ENCODE results near the gene PCDHGA7. TPM values are rescaled to one million over a fixed set of nuclear protein-coding genes. Genes with fewer than 3 reads are reported as not detected.

The PCDHGA7 gene
- total RNA-seq, 2 donors from 2014 or later: 0.12 TPM; not detected in 1

- Mint-ChIP-seq H3K27ac (no peak overlapping the region), H3K4me1 (ENCODE audit: low read depth) (peaks cover 6% of the 10 kb centered on the region), H3K27me3 (ENCODE audit: low read depth) (peaks cover 81% of the 10 kb centered on the region), H3K9me3 (peaks cover 8% of the 10 kb centered on the region in 2 donors), H3K4me3 (peak overlapping the region in 1 of 2 donors; percentile 65), H3K36me3 (ENCODE audit: insufficient read depth in 2 of 2) (peaks cover 12 to 16% of the 10 kb centered on the region in 2 donors)
- no peak for ATAC-seq (replicated peaks in 1 of 2)
- DNase-seq: no peak
These were observed 26.9 kb upstream of the PCDHGA7 start for GRCh38 chr5:141355641-141356040.

- ATAC-seq (replicated peaks in 1 of 2): no peak
- Mint-ChIP-seq H3K27me3 (ENCODE audit: low read depth) (peaks cover 82% of the 10 kb centered on the region), H3K4me3 (no peak overlapping the region), H3K36me3 (ENCODE audit: insufficient read depth in 2 of 2) (peaks cover 17 to 21% of the 10 kb centered on the region in 2 donors), H3K9me3 (peaks cover 8 to 11% of the 10 kb centered on the region in 2 donors), H3K27ac (no peak overlapping the region), H3K4me1 (ENCODE audit: low read depth) (peaks cover 6% of the 10 kb centered on the region)
- DNase-seq: no peak
These were observed 26.4 kb upstream of the PCDHGA7 start for GRCh38 chr5:141356133-141356532.

GRCh38 chr5:141356950-141357349 is 25.6 kb upstream of the PCDHGA7 start:
- Mint-ChIP-seq H3K27ac (no peak overlapping the region), H3K9me3 (peaks cover 8 to 12% of the 10 kb centered on the region in 2 donors), H3K4me3 (no peak overlapping the region), H3K36me3 (ENCODE audit: insufficient read depth in 2 of 2) (peaks cover 22 to 24% of the 10 kb centered on the region in 2 donors), H3K4me1 (ENCODE audit: low read depth) (peaks cover 6% of the 10 kb centered on the region), H3K27me3 (ENCODE audit: low read depth) (peaks cover 89% of the 10 kb centered on the region)
- DNase-seq (no peak), ATAC-seq (replicated peaks in 1 of 2) (no peak)

- Mint-ChIP-seq H3K36me3 (ENCODE audit: insufficient read depth in 2 of 2) (peaks cover 30 to 33% of the 10 kb centered on the region in 2 donors), H3K4me3 (peak within 1 kb of the TSS; percentile 80 to 81), H3K4me1 (ENCODE audit: low read depth) (peaks cover 6% of the 10 kb centered on the region), H3K27ac (peak within 1 kb of the TSS; percentile 30), H3K9me3 (peaks cover 8 to 9% of the 10 kb centered on the region in 2 donors), H3K27me3 (ENCODE audit: low read depth) (peaks cover 92% of the 10 kb centered on the region)
- peak; percentile 37 to 42 for ATAC-seq (replicated peaks in 1 of 2)
- DNase-seq: no peak
These were observed 22.6 kb upstream of the PCDHGA7 start, which contains the start of gene PCDHGB2 for GRCh38 chr5:141359790-141360426. Gene PCDHGB2, plus strand, starts transcription at chr5:141359994. Its CDS starts 142 bp downstream, at chr5:141360136.

GRCh38 chr5:141360685-141361084 is 21.9 kb upstream of the PCDHGA7 start:
- Mint-ChIP-seq H3K36me3 (ENCODE audit: insufficient read depth in 2 of 2) (peaks cover 34 to 39% of the 10 kb centered on the region in 2 donors), H3K4me1 (ENCODE audit: low read depth) (peaks cover 9% of the 10 kb centered on the region), H3K9me3 (peaks cover 9 to 15% of the 10 kb centered on the region in 2 donors), H3K27ac (no peak overlapping the region), H3K4me3 (peak overlapping the region in 1 of 2 donors; percentile 17), H3K27me3 (ENCODE audit: low read depth) (peaks cover 92% of the 10 kb centered on the region)
- DNase-seq (no peak), ATAC-seq (replicated peaks in 1 of 2) (no peak)

GRCh38 chr5:141362719-141363118 is 19.8 kb upstream of the PCDHGA7 start:
- DNase-seq: no peak
- Mint-ChIP-seq H3K27me3 (ENCODE audit: low read depth) (peaks cover 86% of the 10 kb centered on the region), H3K36me3 (ENCODE audit: insufficient read depth in 2 of 2) (peaks cover 33 to 46% of the 10 kb centered on the region in 2 donors), H3K27ac (peak overlapping the region; percentile 11), H3K4me3 (no peak overlapping the region), H3K9me3 (peaks cover 9 to 15% of the 10 kb centered on the region in 2 donors), H3K4me1 (ENCODE audit: low read depth) (peaks cover 9% of the 10 kb centered on the region)
- ATAC-seq (replicated peaks in 1 of 2): no peak

- Mint-ChIP-seq H3K4me3 (no peak within 1 kb of the TSS), H3K27ac (peak within 1 kb of the TSS; percentile 83), H3K36me3 (ENCODE audit: insufficient read depth in 2 of 2) (peaks cover 33 to 44% of the 10 kb centered on the region in 2 donors), H3K9me3 (peaks cover 9 to 14% of the 10 kb centered on the region in 2 donors), H3K27me3 (ENCODE audit: low read depth) (peaks cover 89% of the 10 kb centered on the region), H3K4me1 (ENCODE audit: low read depth) (peaks cover 9% of the 10 kb centered on the region)
- ATAC-seq (replicated peaks in 1 of 2) (no peak), DNase-seq (no peak)
These were observed 18.4 kb upstream of the PCDHGA7 start, which contains the start of gene PCDHGA5 for GRCh38 chr5:141363952-141364660. Gene PCDHGA5, plus strand, starts transcription at chr5:141364162. Its CDS starts 169 bp downstream, at chr5:141364331.

- H3K27me3 Mint-ChIP-seq (ENCODE audit: low read depth): peaks cover 89% of the 10 kb centered on the region
- no peak overlapping the region for H3K4me3 Mint-ChIP-seq
- peaks cover 25 to 37% of the 10 kb centered on the region in 2 donors for H3K36me3 Mint-ChIP-seq (ENCODE audit: insufficient read depth in 2 of 2)
- peaks cover 15% of the 10 kb centered on the region for H3K4me1 Mint-ChIP-seq (ENCODE audit: low read depth)
- H3K9me3 Mint-ChIP-seq: peaks cover 9 to 12% of the 10 kb centered on the region in 2 donors
- ATAC-seq (replicated peaks in 1 of 2) (no peak), DNase-seq (no peak)
- no peak overlapping the region for H3K27ac Mint-ChIP-seq
These were observed 16.3 kb upstream of the PCDHGA7 start for GRCh38 chr5:141366016-141366896.

- peaks cover 90% of the 10 kb centered on the region for H3K27me3 Mint-ChIP-seq (ENCODE audit: low read depth)
- ATAC-seq (replicated peaks in 1 of 2): peak; percentile 63 to 81
- H3K27ac Mint-ChIP-seq: peak within 1 kb of the TSS; percentile 5
- H3K36me3 Mint-ChIP-seq (ENCODE audit: insufficient read depth in 2 of 2): peaks cover 15 to 33% of the 10 kb centered on the region in 2 donors
- H3K4me3 Mint-ChIP-seq: peak within 1 kb of the TSS; percentile 83 to 92
- H3K9me3 Mint-ChIP-seq: peaks cover 2 to 13% of the 10 kb centered on the region in 2 donors
- peak; percentile 41 to 46 for DNase-seq
- peaks cover 13% of the 10 kb centered on the region for H3K4me1 Mint-ChIP-seq (ENCODE audit: low read depth)
These were observed 12.3 kb upstream of the PCDHGA7 start, which contains the start of gene PCDHGB3 for GRCh38 chr5:141369994-141370848. Gene PCDHGB3, plus strand, starts transcription at chr5:141370242. Its CDS starts 153 bp downstream, at chr5:141370395.

- H3K27ac Mint-ChIP-seq: no peak overlapping the region
- no peak overlapping the region for H3K4me3 Mint-ChIP-seq
- H3K27me3 Mint-ChIP-seq (ENCODE audit: low read depth): peaks cover 80% of the 10 kb centered on the region
- H3K4me1 Mint-ChIP-seq (ENCODE audit: low read depth): peaks cover 12% of the 10 kb centered on the region
- H3K36me3 Mint-ChIP-seq (ENCODE audit: insufficient read depth in 2 of 2): peaks cover 13 to 32% of the 10 kb centered on the region in 2 donors
- H3K9me3 Mint-ChIP-seq: peaks cover 7 to 10% of the 10 kb centered on the region in 2 donors
- no peak for DNase-seq
- ATAC-seq (replicated peaks in 1 of 2): no peak
These were observed 10.7 kb upstream of the PCDHGA7 start for GRCh38 chr5:141371572-141372475.

GRCh38 chr5:141373673-141374317 is 8.7 kb upstream of the PCDHGA7 start, which contains the start of gene PCDHGA6:
Gene PCDHGA6, plus strand, starts transcription at chr5:141373891. Its CDS starts 193 bp downstream, at chr5:141374084.
- Mint-ChIP-seq H3K36me3 (ENCODE audit: insufficient read depth in 2 of 2) (peaks cover 13 to 29% of the 10 kb centered on the region in 2 donors), H3K27me3 (ENCODE audit: low read depth) (peaks cover 76% of the 10 kb centered on the region), H3K4me3 (peak within 1 kb of the TSS in 1 of 2 donors; percentile 56), H3K27ac (no peak within 1 kb of the TSS), H3K4me1 (ENCODE audit: low read depth) (peaks cover 12% of the 10 kb centered on the region), H3K9me3 (peaks cover 7 to 10% of the 10 kb centered on the region in 2 donors)
- DNase-seq (no peak), ATAC-seq (replicated peaks in 1 of 2) (no peak)
